ENCODE results near the gene ZNF211. TPM values are rescaled to one million over a fixed set of nuclear protein-coding genes. Genes with fewer than 3 reads are reported as not detected.

The ZNF211 gene
- total RNA-seq, 1 experiment from 2014 or later: 8.2 TPM

- H3K36me3 ChIP-seq (ENCODE audit: insufficient read depth, low read length, poor library complexity, severe bottlenecking): peaks cover 88% of the 10 kb centered on the region
- no peak overlapping the region for H3K27ac ChIP-seq (ENCODE audit: low read depth, low read length, poor library complexity, severe bottlenecking)
- POLR2A ChIA-PET (ENCODE audit: low non-redundant PET): no interaction called here
- no peak for DNase-seq (ENCODE audit: low spot score)
- no peaks in the 10 kb centered on the region for H3K4me1 ChIP-seq (ENCODE audit: insufficient read depth, low read length, poor library complexity, severe bottlenecking)
- no TSS peak for BruUV-seq (replicated peaks)
- TF ChIP-seq EZH2 (IDR thresholded peaks at IDR 0.05; ENCODE audit: borderline replicate concordance, low read depth, low read length, poor library complexity, severe bottlenecking): no peak
- TF ChIP-seq, protein P1, sequence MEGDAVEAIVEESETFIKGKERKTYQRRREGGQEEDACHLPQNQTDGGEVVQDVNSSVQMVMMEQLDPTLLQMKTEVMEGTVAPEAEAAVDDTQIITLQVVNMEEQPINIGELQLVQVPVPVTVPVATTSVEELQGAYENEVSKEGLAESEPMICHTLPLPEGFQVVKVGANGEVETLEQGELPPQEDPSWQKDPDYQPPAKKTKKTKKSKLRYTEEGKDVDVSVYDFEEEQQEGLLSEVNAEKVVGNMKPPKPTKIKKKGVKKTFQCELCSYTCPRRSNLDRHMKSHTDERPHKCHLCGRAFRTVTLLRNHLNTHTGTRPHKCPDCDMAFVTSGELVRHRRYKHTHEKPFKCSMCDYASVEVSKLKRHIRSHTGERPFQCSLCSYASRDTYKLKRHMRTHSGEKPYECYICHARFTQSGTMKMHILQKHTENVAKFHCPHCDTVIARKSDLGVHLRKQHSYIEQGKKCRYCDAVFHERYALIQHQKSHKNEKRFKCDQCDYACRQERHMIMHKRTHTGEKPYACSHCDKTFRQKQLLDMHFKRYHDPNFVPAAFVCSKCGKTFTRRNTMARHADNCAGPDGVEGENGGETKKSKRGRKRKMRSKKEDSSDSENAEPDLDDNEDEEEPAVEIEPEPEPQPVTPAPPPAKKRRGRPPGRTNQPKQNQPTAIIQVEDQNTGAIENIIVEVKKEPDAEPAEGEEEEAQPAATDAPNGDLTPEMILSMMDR (conservative IDR thresholded peaks at IDR 0.05; ENCODE audit: low read depth, low read length): no peak
- H3K27me3 ChIP-seq (replicated peaks; ENCODE audit: insufficient read depth, low read depth, low read length, poor library complexity): no peaks in the 10 kb centered on the region
- intact Hi-C loops (cut with micrococcal nuclease; ENCODE audit: unreplicated experiment): no loop called here
- H3K4me3 ChIP-seq (ENCODE audit: low read depth, low read length, poor library complexity, severe bottlenecking): no peak overlapping the region
- H3K9me3 ChIP-seq (ENCODE audit: low read depth, low read length, poor library complexity, severe bottlenecking): peaks cover 100% of the 10 kb centered on the region
- CTCF ChIA-PET: no interaction called here
These were observed 12.2 kb upstream of the ZNF211 start for GRCh38 chr19:57620673-57621348.

- Histone ChIP-seq H3K9me3 (ENCODE audit: low read depth, low read length, poor library complexity, severe bottlenecking) (peaks cover 86% of the 10 kb centered on the region), H3K27me3 (replicated peaks; ENCODE audit: insufficient read depth, low read depth, low read length, poor library complexity) (no peaks in the 10 kb centered on the region), H3K4me1 (ENCODE audit: insufficient read depth, low read length, poor library complexity, severe bottlenecking) (no peaks in the 10 kb centered on the region), H3K27ac (ENCODE audit: low read depth, low read length, poor library complexity, severe bottlenecking) (no peak overlapping the region), H3K36me3 (ENCODE audit: insufficient read depth, low read length, poor library complexity, severe bottlenecking) (peaks cover 66% of the 10 kb centered on the region), H3K4me3 (ENCODE audit: low read depth, low read length, poor library complexity, severe bottlenecking) (no peak overlapping the region)
- CTCF ChIA-PET: no interaction called here
- TF ChIP-seq, protein P1 (conservative IDR thresholded peaks at IDR 0.05; ENCODE audit: low read depth, low read length): no peak
- no peak for TF ChIP-seq EZH2 (IDR thresholded peaks at IDR 0.05; ENCODE audit: borderline replicate concordance, low read depth, low read length, poor library complexity, severe bottlenecking)
- POLR2A ChIA-PET (ENCODE audit: low non-redundant PET): no interaction called here
- intact Hi-C loops (cut with micrococcal nuclease; ENCODE audit: unreplicated experiment): no loop called here
- no peak for DNase-seq (ENCODE audit: low spot score)
- no TSS peak for BruUV-seq (replicated peaks)
These were observed 9.9 kb upstream of the ZNF211 start for GRCh38 chr19:57623091-57623490.

DNA sequence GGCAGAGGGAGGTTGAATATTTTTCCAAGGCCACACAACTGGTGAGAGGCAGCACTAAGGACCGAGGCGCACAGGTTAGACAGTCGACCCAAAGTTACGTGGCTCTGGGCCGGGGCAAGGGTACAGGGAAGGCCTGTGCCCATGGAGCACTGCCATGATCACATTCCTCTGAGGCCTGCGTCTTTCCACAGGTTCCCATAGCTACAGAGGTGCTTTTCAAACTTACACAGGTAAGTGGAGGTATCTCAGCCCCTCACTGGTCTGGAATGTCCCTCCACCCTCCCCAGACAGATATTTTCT, 814 bp downstream of the ZNF211 start:
- Histone ChIP-seq H3K36me3 (ENCODE audit: insufficient read depth, low read length, poor library complexity, severe bottlenecking) (peaks cover 5% of the 10 kb centered on the region), H3K9me3 (ENCODE audit: low read depth, low read length, poor library complexity, severe bottlenecking) (peaks cover 26% of the 10 kb centered on the region), H3K4me3 (ENCODE audit: low read depth, low read length, poor library complexity, severe bottlenecking) (peak overlapping the region; percentile 86), H3K27me3 (replicated peaks; ENCODE audit: insufficient read depth, low read depth, low read length, poor library complexity) (no peaks in the 10 kb centered on the region), H3K4me1 (ENCODE audit: insufficient read depth, low read length, poor library complexity, severe bottlenecking) (no peaks in the 10 kb centered on the region), H3K27ac (ENCODE audit: low read depth, low read length, poor library complexity, severe bottlenecking) (no peak overlapping the region)
- no peak for DNase-seq (ENCODE audit: low spot score)
- intact Hi-C loops (cut with micrococcal nuclease; ENCODE audit: unreplicated experiment): no loop called here
- BruUV-seq (replicated peaks): no TSS peak
- POLR2A ChIA-PET (ENCODE audit: low non-redundant PET): no interaction called here
- CTCF ChIA-PET: no interaction called here
- TF ChIP-seq EZH2 (IDR thresholded peaks at IDR 0.05; ENCODE audit: borderline replicate concordance, low read depth, low read length, poor library complexity, severe bottlenecking): no peak
- TF ChIP-seq, protein P1 (conservative IDR thresholded peaks at IDR 0.05; ENCODE audit: low read depth, low read length): no peak

Data from A673 (cell line).